ENCODE data around the gene BIRC3. TPM values are rescaled to one million over a fixed set of nuclear protein-coding genes. Genes with fewer than 3 reads are reported as not detected.
"Not testable (repeated sequence)": the region's sequence is repeated elsewhere in the genome, so short reads cannot be mapped to it uniquely, and the experiment has no call there.

BIRC3 gene
- total and polyA plus RNA-seq, 5 donors from 2014 or later, result 107 to 239 (median 128) TPM

- not testable (repeated sequence) for H3K4me3 Mint-ChIP-seq; H3K36me3 Mint-ChIP-seq; H3K9me3 ChIP-seq (ENCODE audit: control insufficient read depth in 2 of 2, low read length in 2 of 2); H3K27ac ChIP-seq (ENCODE audit: insufficient read depth, low read length, poor library complexity, severe bottlenecking); H3K27me3 Mint-ChIP-seq; H3K4me3 ChIP-seq (ENCODE audit: low read depth, low read length); ATAC-seq (ENCODE audit: low read depth in 2 of 2); H3K27me3 ChIP-seq (ENCODE audit: control insufficient read depth, insufficient read depth, low read length); DNase-seq; H3K36me3 ChIP-seq (ENCODE audit: control insufficient read depth, insufficient read depth, low read length); H3K27ac Mint-ChIP-seq
- H3K4me1 Mint-ChIP-seq, result peaks cover 34 to 77% (median 52%) of the 10 kb centered on the region in 4 donors
- peaks cover 45% of the 10 kb centered on the region for H3K4me1 ChIP-seq (ENCODE audit: control insufficient read depth, insufficient read depth, low read length, poor library complexity, severe bottlenecking)
- peaks cover 0 to 12% (median 3%) of the 10 kb centered on the region in 7 donors for H3K9me3 Mint-ChIP-seq
Measured at GRCh38 chr11:102296757-102297156, 20.5 kb upstream of the BIRC3 start.

GRCh38 chr11:102300837-102301236 is 16.4 kb upstream of the BIRC3 start:
- Mint-ChIP-seq H3K4me1 (peaks cover 29 to 87% (median 60%) of the 10 kb centered on the region in 4 donors), H3K4me3 (peak overlapping the region; percentile 53 to 68 (median 66)), H3K27ac (peak overlapping the region; percentile 32 to 89 (median 59)), H3K36me3 (peaks cover 18% of the 10 kb centered on the region), H3K9me3 (peaks cover 0 to 28% (median 9%) of the 10 kb centered on the region in 7 donors)
- Histone ChIP-seq H3K27ac (ENCODE audit: insufficient read depth, low read length, poor library complexity, severe bottlenecking) (peak overlapping the region; percentile 69), H3K9me3 (ENCODE audit: control insufficient read depth in 2 of 2, low read length in 2 of 2) (peaks cover 4 to 18% of the 10 kb centered on the region in 2 experiments), H3K4me1 (ENCODE audit: control insufficient read depth, insufficient read depth, low read length, poor library complexity, severe bottlenecking) (peaks cover 52% of the 10 kb centered on the region), H3K4me3 (ENCODE audit: low read depth, low read length) (peak overlapping the region; percentile 70)
- H3K36me3 ChIP-seq (ENCODE audit: control insufficient read depth, insufficient read depth, low read length); H3K27me3 ChIP-seq (ENCODE audit: control insufficient read depth, insufficient read depth, low read length); H3K27me3 Mint-ChIP-seq: not testable (repeated sequence)
- DNase-seq, result peak; percentile 51 to 90 (median 84)
- peak; percentile 85 to 93 for ATAC-seq (ENCODE audit: low read depth in 2 of 2)

DNA sequence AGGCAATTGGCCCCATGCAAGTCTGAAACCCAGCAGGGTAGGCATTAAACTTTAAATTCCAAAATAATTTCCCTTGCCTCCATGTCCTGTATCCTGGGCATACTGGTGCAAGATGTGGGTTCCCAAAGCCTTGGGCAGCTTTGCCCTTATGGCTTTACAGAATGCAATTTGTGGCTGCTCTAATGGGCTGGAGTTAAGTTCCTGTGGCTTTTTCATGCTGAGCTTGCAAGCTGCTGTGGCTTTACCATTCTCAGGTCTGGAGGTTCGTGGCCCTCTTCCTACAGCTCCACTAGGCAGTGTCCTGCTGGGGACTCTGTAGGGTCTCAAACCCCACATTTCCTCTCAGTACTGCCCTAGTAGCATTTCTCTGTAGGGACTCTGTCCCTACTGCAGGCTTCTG is 15.0 kb upstream of the BIRC3 start:
- no peak for ATAC-seq (ENCODE audit: low read depth in 2 of 2)

DNA sequence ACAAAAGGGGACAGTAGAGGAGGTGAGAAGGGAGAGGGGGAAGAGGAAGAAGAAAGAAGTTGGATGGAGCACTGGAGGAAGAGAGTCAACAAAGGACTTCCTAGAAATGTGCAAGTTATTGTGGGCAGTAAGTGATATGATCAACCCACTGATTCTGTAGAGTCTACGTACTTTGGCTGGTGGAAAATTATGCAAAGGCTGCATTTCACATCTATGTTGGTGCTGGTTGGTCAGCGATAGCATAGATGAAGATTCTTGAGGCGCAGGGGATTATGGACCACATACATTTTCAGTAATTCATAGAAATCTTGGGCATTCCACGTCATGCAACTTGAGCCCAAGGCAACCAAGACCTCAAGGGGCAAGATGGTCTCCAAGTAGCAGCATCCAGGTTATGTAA is 12.6 kb upstream of the BIRC3 start:
- DNase-seq (no peak), ATAC-seq (ENCODE audit: low read depth in 2 of 2) (no peak)
- Histone ChIP-seq H3K36me3 (ENCODE audit: control insufficient read depth, insufficient read depth, low read length) (no peaks in the 10 kb centered on the region), H3K9me3 (ENCODE audit: control insufficient read depth in 2 of 2, low read length in 2 of 2) (peaks cover 4 to 18% of the 10 kb centered on the region in 2 experiments), H3K27me3 (ENCODE audit: control insufficient read depth, insufficient read depth, low read length) (no peaks in the 10 kb centered on the region), H3K27ac (ENCODE audit: insufficient read depth, low read length, poor library complexity, severe bottlenecking) (peak overlapping the region; percentile 88), H3K4me3 (ENCODE audit: low read depth, low read length) (peak overlapping the region; percentile 72), H3K4me1 (ENCODE audit: control insufficient read depth, insufficient read depth, low read length, poor library complexity, severe bottlenecking) (peaks cover 80% of the 10 kb centered on the region)
- no peaks in the 10 kb centered on the region for H3K27me3 Mint-ChIP-seq
- peaks cover 18% of the 10 kb centered on the region for H3K36me3 Mint-ChIP-seq
- H3K4me1 Mint-ChIP-seq, result peaks cover 36 to 85% (median 70%) of the 10 kb centered on the region in 4 donors
- H3K4me3 Mint-ChIP-seq, result peak overlapping the region; percentile 59 to 79 (median 70)
- H3K9me3 Mint-ChIP-seq, result peaks cover 0 to 25% (median 9%) of the 10 kb centered on the region in 7 donors
- H3K27ac Mint-ChIP-seq, result peak overlapping the region; percentile 84 to 99 (median 89)

More for the DNA sequence above, 15.0 kb upstream of the BIRC3 start:
- H3K4me3 ChIP-seq (ENCODE audit: low read depth, low read length), result peak overlapping the region; percentile 38
- H3K27ac ChIP-seq (ENCODE audit: insufficient read depth, low read length, poor library complexity, severe bottlenecking), result no peak overlapping the region
- H3K27me3 ChIP-seq (ENCODE audit: control insufficient read depth, insufficient read depth, low read length), result no peaks in the 10 kb centered on the region
- Mint-ChIP-seq H3K27ac (peak overlapping the region; percentile 38 to 89 (median 84)), H3K9me3 (peaks cover 0 to 28% (median 9%) of the 10 kb centered on the region in 7 donors), H3K4me1 (peaks cover 36 to 92% (median 70%) of the 10 kb centered on the region in 4 donors), H3K36me3 (peaks cover 18% of the 10 kb centered on the region), H3K4me3 (peak overlapping the region in 2 of 4 donors; percentile 18 to 68), H3K27me3 (no peaks in the 10 kb centered on the region)
- peaks cover 65% of the 10 kb centered on the region for H3K4me1 ChIP-seq (ENCODE audit: control insufficient read depth, insufficient read depth, low read length, poor library complexity, severe bottlenecking)
- H3K36me3 ChIP-seq (ENCODE audit: control insufficient read depth, insufficient read depth, low read length), result no peaks in the 10 kb centered on the region
- DNase-seq, result no peak
- H3K9me3 ChIP-seq (ENCODE audit: control insufficient read depth in 2 of 2, low read length in 2 of 2), result peaks cover 4 to 18% of the 10 kb centered on the region in 2 experiments

- H3K4me1 ChIP-seq (ENCODE audit: control insufficient read depth, insufficient read depth, low read length, poor library complexity, severe bottlenecking), result peaks cover 75% of the 10 kb centered on the region
- peak overlapping the region; percentile 72 for H3K4me3 ChIP-seq (ENCODE audit: low read depth, low read length)
- H3K4me1 Mint-ChIP-seq, result peaks cover 31 to 80% (median 65%) of the 10 kb centered on the region in 4 donors
Measured at GRCh38 chr11:102305352-102306047, 11.8 kb upstream of the BIRC3 start.

GRCh38 chr11:102306048-102306597 is 11.2 kb upstream of the BIRC3 start:
- H3K27me3 Mint-ChIP-seq, result no peaks in the 10 kb centered on the region
- H3K27ac Mint-ChIP-seq, result peak overlapping the region; percentile 84 to 99 (median 89)
- DNase-seq (peak in 1 of 3 donors; percentile 51), ATAC-seq (ENCODE audit: low read depth in 2 of 2) (peak; percentile 69)
- H3K36me3 Mint-ChIP-seq, result peaks cover 18% of the 10 kb centered on the region
- Histone ChIP-seq H3K4me1 (ENCODE audit: control insufficient read depth, insufficient read depth, low read length, poor library complexity, severe bottlenecking) (peaks cover 74% of the 10 kb centered on the region), H3K9me3 (ENCODE audit: control insufficient read depth in 2 of 2, low read length in 2 of 2) (peaks cover 4 to 18% of the 10 kb centered on the region in 2 experiments), H3K27me3 (ENCODE audit: control insufficient read depth, insufficient read depth, low read length) (no peaks in the 10 kb centered on the region), H3K4me3 (ENCODE audit: low read depth, low read length) (peak overlapping the region; percentile 72), H3K27ac (ENCODE audit: insufficient read depth, low read length, poor library complexity, severe bottlenecking) (peak overlapping the region; percentile 88), H3K36me3 (ENCODE audit: control insufficient read depth, insufficient read depth, low read length) (no peaks in the 10 kb centered on the region)
- peaks cover 29 to 80% (median 64%) of the 10 kb centered on the region in 4 donors for H3K4me1 Mint-ChIP-seq
- H3K9me3 Mint-ChIP-seq, result peaks cover 0 to 23% (median 5%) of the 10 kb centered on the region in 7 donors
- peak overlapping the region; percentile 68 to 90 (median 74) for H3K4me3 Mint-ChIP-seq

More at GRCh38 chr11:102305352-102306047, 11.8 kb upstream of the BIRC3 start:
- H3K27me3 Mint-ChIP-seq, result no peaks in the 10 kb centered on the region
- Histone ChIP-seq H3K36me3 (ENCODE audit: control insufficient read depth, insufficient read depth, low read length) (no peaks in the 10 kb centered on the region), H3K27me3 (ENCODE audit: control insufficient read depth, insufficient read depth, low read length) (no peaks in the 10 kb centered on the region), H3K9me3 (ENCODE audit: control insufficient read depth in 2 of 2, low read length in 2 of 2) (peaks cover 4 to 18% of the 10 kb centered on the region in 2 experiments), H3K27ac (ENCODE audit: insufficient read depth, low read length, poor library complexity, severe bottlenecking) (peak overlapping the region; percentile 88)
- peak overlapping the region; percentile 84 to 99 (median 89) for H3K27ac Mint-ChIP-seq
- peak overlapping the region; percentile 68 to 90 (median 76) for H3K4me3 Mint-ChIP-seq
- no peak for ATAC-seq (ENCODE audit: low read depth in 2 of 2)
- peaks cover 0 to 23% (median 9%) of the 10 kb centered on the region in 7 donors for H3K9me3 Mint-ChIP-seq
- H3K36me3 Mint-ChIP-seq, result peaks cover 18% of the 10 kb centered on the region
- DNase-seq, result no peak

- H3K27ac Mint-ChIP-seq, result peak overlapping the region; percentile 84 to 99 (median 89)
Measured at GRCh38 chr11:102306817-102307726, 10.2 kb upstream of the BIRC3 start.

More at GRCh38 chr11:102306817-102307726, 10.2 kb upstream of the BIRC3 start:
- Histone ChIP-seq H3K4me3 (ENCODE audit: low read depth, low read length) (peak overlapping the region; percentile 72), H3K9me3 (ENCODE audit: control insufficient read depth in 2 of 2, low read length in 2 of 2) (peaks cover 4 to 11% of the 10 kb centered on the region in 2 experiments), H3K4me1 (ENCODE audit: control insufficient read depth, insufficient read depth, low read length, poor library complexity, severe bottlenecking) (peaks cover 69% of the 10 kb centered on the region), H3K27ac (ENCODE audit: insufficient read depth, low read length, poor library complexity, severe bottlenecking) (peak overlapping the region; percentile 88), H3K27me3 (ENCODE audit: control insufficient read depth, insufficient read depth, low read length) (no peaks in the 10 kb centered on the region), H3K36me3 (ENCODE audit: control insufficient read depth, insufficient read depth, low read length) (no peaks in the 10 kb centered on the region)
- Mint-ChIP-seq H3K4me3 (peak overlapping the region; percentile 68 to 90 (median 74)), H3K9me3 (peaks cover 0 to 15% (median 3%) of the 10 kb centered on the region in 7 donors), H3K36me3 (peaks cover 12% of the 10 kb centered on the region), H3K4me1 (peaks cover 23 to 78% (median 58%) of the 10 kb centered on the region in 4 donors), H3K27me3 (no peaks in the 10 kb centered on the region)
- DNase-seq (peak; percentile 65 to 90 (median 79)), ATAC-seq (ENCODE audit: low read depth in 2 of 2) (peak; percentile 76 to 78)

Data from CD4-positive, CD25-positive, alpha-beta regulatory T cell (primary cell).